ENCODE measurements around the gene EHD3. TPM values are rescaled to one million over a fixed set of nuclear protein-coding genes. Genes with fewer than 3 reads are reported as not detected.

EHD3 gene
- total RNA-seq, 1 donor from 2014 or later: 8.0 TPM

- TF ChIP-seq, protein P1, sequence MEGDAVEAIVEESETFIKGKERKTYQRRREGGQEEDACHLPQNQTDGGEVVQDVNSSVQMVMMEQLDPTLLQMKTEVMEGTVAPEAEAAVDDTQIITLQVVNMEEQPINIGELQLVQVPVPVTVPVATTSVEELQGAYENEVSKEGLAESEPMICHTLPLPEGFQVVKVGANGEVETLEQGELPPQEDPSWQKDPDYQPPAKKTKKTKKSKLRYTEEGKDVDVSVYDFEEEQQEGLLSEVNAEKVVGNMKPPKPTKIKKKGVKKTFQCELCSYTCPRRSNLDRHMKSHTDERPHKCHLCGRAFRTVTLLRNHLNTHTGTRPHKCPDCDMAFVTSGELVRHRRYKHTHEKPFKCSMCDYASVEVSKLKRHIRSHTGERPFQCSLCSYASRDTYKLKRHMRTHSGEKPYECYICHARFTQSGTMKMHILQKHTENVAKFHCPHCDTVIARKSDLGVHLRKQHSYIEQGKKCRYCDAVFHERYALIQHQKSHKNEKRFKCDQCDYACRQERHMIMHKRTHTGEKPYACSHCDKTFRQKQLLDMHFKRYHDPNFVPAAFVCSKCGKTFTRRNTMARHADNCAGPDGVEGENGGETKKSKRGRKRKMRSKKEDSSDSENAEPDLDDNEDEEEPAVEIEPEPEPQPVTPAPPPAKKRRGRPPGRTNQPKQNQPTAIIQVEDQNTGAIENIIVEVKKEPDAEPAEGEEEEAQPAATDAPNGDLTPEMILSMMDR (IDR thresholded peaks at IDR 0.05; ENCODE audit: unreplicated experiment): no peak
- no peak for DNase-seq (ENCODE audit: low spot score)
- peaks cover 15% of the 10 kb centered on the region for H3K36me3 Mint-ChIP-seq (ENCODE audit: low read depth, unreplicated experiment)
- H3K4me1 Mint-ChIP-seq (ENCODE audit: unreplicated experiment): peaks cover 11% of the 10 kb centered on the region
- H3K4me3 Mint-ChIP-seq (ENCODE audit: unreplicated experiment): no peak overlapping the region
- no peak overlapping the region for H3K27ac Mint-ChIP-seq (ENCODE audit: unreplicated experiment)
- H3K9me3 Mint-ChIP-seq (ENCODE audit: unreplicated experiment): no peaks in the 10 kb centered on the region
- peaks cover 3% of the 10 kb centered on the region for H3K27me3 Mint-ChIP-seq (ENCODE audit: unreplicated experiment)
Observed at GRCh38 chr2:31251018-31251417, 17.1 kb downstream of the EHD3 start.

DNA sequence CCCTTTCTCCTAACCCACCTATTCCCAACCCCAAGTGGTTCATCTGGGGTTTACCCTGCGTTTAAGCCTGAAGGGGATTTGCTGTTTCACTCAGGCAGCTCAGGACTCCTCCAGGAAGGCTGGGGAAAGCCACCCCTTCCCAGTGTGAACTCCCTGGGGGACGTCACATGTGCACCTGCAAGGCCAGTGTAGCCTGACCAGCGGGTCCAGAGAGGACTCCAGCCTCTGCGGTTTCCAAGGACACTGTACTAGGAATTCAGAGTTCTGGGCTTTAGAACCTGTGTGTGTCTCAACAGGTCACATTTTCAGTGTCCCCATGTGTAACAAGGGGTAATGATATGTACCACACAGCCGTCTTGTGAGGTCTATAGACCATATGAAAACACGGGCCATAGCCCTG lies 17.9 kb downstream of the EHD3 start:
- DNase-seq (ENCODE audit: low spot score): no peak
- H3K4me1 Mint-ChIP-seq (ENCODE audit: unreplicated experiment): peaks cover 11% of the 10 kb centered on the region
- no peak overlapping the region for H3K27ac Mint-ChIP-seq (ENCODE audit: unreplicated experiment)
- H3K9me3 Mint-ChIP-seq (ENCODE audit: unreplicated experiment): no peaks in the 10 kb centered on the region
- peaks cover 5% of the 10 kb centered on the region for H3K27me3 Mint-ChIP-seq (ENCODE audit: unreplicated experiment)
- peaks cover 12% of the 10 kb centered on the region for H3K36me3 Mint-ChIP-seq (ENCODE audit: low read depth, unreplicated experiment)
- H3K4me3 Mint-ChIP-seq (ENCODE audit: unreplicated experiment): no peak overlapping the region
- TF ChIP-seq, protein P1 (IDR thresholded peaks at IDR 0.05; ENCODE audit: unreplicated experiment): no peak

- Mint-ChIP-seq H3K4me3 (ENCODE audit: unreplicated experiment) (no peak overlapping the region), H3K9me3 (ENCODE audit: unreplicated experiment) (no peaks in the 10 kb centered on the region), H3K27ac (ENCODE audit: unreplicated experiment) (no peak overlapping the region), H3K27me3 (ENCODE audit: unreplicated experiment) (peaks cover 5% of the 10 kb centered on the region), H3K36me3 (ENCODE audit: low read depth, unreplicated experiment) (peaks cover 10% of the 10 kb centered on the region), H3K4me1 (ENCODE audit: unreplicated experiment) (peaks cover 11% of the 10 kb centered on the region)
- DNase-seq (ENCODE audit: low spot score): no peak
- TF ChIP-seq, protein P1 (IDR thresholded peaks at IDR 0.05; ENCODE audit: unreplicated experiment): no peak
Observed at GRCh38 chr2:31253356-31254131, 19.6 kb downstream of the EHD3 start.

DNA sequence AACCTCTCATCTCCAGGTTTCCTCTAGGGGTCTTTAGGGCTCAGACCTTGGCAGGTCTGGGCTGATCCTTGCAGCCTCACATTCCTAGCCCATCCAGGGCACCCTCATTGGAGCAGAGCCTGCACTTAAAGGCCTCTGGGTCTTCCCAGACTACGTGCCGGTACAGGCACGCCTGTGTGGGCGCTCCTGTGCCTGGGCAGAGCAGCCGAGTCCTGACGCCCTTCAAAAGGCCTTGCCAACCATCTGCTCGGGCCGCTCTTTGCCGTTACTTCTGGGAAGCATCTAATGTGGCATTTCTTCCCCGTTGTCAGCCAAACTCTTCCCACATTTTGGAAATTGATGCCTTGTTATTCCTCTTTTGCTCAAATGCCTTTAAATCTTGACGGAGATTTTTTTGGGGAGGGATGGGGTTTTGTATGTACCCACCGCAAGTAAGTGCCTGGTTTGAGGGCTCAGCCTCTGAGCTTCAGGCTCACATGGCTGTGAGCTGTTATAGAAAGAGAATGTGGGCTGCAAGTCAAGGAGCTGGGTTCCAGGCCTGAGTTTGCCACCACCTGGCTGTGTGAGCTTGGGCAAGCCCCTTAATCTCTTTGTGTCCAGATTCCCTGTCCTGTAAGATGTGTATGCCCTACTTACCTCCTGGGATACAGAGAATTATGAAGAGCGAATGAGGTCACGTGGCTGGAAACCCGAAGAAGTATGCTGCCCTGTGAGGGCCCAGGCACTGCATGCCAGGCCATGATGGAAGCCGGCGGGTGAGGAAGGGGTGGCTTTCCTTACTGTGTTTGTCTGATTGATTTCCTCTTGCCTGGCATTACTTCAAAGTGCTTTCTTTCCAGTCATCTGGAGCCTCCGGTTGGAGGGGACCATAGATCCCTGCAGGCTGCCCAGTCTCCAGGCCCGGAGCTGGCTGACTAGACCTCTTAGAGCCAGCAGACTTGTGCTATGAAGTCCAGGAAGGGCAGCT lies 20.6 kb downstream of the EHD3 start:
- peak overlapping the region; percentile 14 for H3K27ac Mint-ChIP-seq (ENCODE audit: unreplicated experiment)
- no peak for DNase-seq (ENCODE audit: low spot score)
- no peaks in the 10 kb centered on the region for H3K9me3 Mint-ChIP-seq (ENCODE audit: unreplicated experiment)
- peaks cover 5% of the 10 kb centered on the region for H3K27me3 Mint-ChIP-seq (ENCODE audit: unreplicated experiment)
- TF ChIP-seq, protein P1 (IDR thresholded peaks at IDR 0.05; ENCODE audit: unreplicated experiment): no peak
- H3K4me1 Mint-ChIP-seq (ENCODE audit: unreplicated experiment): peaks cover 11% of the 10 kb centered on the region
- H3K4me3 Mint-ChIP-seq (ENCODE audit: unreplicated experiment): no peak overlapping the region
- H3K36me3 Mint-ChIP-seq (ENCODE audit: low read depth, unreplicated experiment): peaks cover 10% of the 10 kb centered on the region

All from endothelial cell (in vitro differentiated cells).